Measurements from ENCODE around the gene IGF2R.
A peak's percentile ranks its signal among the peaks of the same experiment; 100 is the strongest.
"Not testable (repeated sequence)": the region's sequence is repeated elsewhere in the genome, so short reads cannot be mapped to it uniquely, and the experiment has no call there.

The IGF2R gene, protein sequence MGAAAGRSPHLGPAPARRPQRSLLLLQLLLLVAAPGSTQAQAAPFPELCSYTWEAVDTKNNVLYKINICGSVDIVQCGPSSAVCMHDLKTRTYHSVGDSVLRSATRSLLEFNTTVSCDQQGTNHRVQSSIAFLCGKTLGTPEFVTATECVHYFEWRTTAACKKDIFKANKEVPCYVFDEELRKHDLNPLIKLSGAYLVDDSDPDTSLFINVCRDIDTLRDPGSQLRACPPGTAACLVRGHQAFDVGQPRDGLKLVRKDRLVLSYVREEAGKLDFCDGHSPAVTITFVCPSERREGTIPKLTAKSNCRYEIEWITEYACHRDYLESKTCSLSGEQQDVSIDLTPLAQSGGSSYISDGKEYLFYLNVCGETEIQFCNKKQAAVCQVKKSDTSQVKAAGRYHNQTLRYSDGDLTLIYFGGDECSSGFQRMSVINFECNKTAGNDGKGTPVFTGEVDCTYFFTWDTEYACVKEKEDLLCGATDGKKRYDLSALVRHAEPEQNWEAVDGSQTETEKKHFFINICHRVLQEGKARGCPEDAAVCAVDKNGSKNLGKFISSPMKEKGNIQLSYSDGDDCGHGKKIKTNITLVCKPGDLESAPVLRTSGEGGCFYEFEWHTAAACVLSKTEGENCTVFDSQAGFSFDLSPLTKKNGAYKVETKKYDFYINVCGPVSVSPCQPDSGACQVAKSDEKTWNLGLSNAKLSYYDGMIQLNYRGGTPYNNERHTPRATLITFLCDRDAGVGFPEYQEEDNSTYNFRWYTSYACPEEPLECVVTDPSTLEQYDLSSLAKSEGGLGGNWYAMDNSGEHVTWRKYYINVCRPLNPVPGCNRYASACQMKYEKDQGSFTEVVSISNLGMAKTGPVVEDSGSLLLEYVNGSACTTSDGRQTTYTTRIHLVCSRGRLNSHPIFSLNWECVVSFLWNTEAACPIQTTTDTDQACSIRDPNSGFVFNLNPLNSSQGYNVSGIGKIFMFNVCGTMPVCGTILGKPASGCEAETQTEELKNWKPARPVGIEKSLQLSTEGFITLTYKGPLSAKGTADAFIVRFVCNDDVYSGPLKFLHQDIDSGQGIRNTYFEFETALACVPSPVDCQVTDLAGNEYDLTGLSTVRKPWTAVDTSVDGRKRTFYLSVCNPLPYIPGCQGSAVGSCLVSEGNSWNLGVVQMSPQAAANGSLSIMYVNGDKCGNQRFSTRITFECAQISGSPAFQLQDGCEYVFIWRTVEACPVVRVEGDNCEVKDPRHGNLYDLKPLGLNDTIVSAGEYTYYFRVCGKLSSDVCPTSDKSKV (N-terminal part only)

DNA sequence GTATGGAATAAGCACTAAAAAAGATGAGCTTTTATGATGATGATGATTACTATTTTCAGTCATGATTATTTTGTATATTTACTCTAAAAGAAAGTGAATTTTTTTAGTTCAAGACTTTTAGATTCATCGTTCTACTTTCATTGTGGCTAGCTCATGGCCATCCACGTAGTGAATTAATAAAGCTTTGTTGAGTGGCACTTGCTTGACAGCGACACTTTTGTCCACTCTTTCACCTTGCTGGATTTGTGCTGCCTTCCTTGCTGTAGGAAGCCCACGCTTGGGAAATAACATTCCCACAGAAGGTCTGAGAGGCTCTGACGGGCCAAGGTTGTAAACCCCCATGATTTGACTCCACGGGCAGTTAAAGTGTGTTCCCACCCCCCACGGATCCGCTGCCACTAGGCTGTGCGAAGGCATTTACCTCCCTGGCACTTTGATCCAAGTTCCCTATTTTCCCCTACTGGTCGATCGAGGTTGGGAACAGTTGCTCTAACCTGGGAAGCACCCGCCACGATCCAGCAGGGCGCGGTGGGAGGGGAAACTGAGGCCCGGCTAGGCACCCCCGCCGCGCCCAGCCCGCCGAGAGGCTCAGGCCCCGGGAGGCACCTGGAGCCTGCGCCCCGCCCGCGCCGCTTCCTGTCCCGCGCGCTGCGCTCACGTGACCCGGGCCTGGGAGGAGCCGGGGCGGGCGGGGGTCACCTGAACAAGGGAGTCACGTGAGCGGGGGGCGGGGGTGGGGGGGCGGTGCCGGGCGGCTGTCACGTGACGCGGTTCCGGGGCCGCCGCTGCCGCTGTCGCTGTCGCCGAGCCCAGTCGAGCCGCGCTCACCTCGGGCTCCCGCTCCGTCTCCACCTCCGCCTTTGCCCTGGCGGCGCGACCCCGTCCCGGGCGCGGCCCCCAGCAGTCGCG, at the start of gene IGF2R:
IGF2R (plus strand) TSS at position 788 of the 909 bp plus-strand sequence. CDS start 165 bp downstream, outside the sequence.
- peak; percentile 93 to 94 for DNase-seq

DNA sequence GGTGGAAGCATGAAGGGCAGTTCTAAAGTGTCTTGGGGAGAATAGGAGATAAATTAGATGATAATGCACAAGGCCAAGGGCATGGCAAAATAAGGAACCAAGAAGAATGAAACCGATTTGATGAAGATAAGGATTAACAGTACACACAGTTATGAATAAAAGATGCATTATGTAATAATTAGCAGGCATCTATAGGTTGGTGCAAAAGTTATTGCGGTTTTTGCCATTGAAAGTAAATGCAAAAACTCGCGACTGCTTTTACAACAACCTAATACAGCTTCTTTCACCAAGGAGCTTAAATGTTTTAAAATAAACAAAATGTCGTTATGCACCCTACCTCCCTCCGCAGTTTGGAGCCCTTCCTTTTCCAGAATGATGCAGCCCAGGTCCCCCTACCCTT, 49.1 kb upstream of the IGF2R start:
- DNase-seq, result no peak

DNA sequence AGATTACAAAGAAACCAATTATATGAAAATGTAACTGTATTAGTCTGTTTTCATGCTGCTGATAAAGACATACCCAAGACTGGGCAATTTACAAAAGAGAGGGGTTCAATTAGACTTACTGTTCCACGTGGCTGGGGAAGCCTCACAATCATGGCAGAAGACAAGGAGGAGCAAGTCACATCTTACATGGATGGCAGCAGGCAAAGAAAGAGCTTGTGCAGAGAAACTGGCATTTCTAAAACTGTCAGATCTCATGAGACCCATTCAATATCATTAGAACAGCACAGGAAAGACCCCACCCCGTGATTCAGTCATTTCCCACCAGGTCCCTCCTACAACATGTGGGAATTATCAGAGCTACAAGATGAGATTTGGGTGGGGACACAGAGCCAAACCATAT, 44.7 kb upstream of the IGF2R start:
- not testable (repeated sequence) for DNase-seq

DNA sequence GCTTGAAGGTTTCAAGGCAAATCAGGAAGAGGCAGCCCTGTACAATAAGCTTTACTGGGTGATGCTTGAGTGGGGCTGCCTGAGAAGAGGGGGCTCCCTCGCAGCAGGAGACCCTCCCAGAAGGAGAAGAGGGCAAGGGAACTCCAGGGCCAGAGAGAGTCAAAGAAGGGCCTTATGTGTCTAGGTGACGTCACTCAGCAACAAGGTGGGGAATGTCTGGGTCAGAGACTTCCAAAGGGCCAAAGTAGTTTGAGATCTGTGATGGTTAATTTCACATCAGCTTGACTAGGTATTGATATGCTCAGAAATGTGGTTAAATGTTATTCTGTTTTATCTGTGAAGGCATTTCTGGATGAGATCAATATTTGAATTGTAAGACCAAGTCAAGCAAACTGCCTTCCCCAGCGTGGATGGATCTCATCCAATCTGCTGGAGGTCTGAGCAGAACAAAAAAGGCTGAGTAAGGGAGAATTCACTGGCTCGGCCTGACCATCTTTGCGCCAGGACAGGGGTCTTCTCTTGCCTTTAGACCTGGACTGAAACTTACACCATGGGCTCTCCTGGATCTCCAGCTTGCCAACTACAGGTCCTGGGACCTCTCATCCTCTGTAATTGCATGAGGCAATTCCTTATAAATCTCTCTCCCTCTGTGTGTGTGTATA, 42.2 kb upstream of the IGF2R start:
- no peak for DNase-seq

DNA sequence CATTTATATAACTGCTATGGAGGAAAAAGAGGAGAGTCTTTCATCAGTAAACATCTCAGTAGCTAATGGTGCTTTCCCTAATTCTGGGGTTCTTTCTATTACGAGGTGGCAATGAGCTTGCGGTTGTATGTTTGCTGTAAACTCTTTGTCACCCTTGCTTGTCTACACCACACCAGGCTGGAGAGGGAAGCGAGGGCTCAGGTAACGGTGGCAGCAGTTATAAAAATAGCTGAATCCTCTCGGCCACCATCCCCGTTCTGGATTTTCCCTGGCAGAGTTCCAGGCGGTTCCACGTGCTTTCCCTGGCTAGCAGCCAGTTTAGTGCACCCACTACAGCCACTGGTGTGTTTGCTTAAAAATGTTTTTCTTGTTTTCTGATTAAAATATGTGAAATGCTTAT, 39.1 kb upstream of the IGF2R start:
- DNase-seq, result peak; percentile 57 to 67

DNA sequence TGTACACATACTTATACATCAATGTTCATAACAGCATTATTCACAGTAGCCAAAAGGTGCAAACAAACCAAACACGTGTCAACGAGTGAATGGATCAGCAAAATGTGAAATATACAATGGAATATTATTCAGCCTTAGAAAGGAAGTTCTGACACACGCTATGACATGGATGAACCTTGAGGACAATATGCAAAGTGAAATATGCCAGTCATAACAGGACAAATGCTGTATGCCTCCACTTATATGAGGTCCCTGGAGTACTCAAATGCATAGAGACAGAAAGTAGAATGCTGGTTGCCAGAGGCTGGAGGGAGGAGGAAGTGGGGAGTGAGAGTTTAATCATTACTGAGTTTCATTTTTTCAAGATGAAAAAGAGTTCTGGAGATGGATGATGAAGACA, 37.8 kb upstream of the IGF2R start:
- peak; percentile 28 to 40 for DNase-seq

DNA sequence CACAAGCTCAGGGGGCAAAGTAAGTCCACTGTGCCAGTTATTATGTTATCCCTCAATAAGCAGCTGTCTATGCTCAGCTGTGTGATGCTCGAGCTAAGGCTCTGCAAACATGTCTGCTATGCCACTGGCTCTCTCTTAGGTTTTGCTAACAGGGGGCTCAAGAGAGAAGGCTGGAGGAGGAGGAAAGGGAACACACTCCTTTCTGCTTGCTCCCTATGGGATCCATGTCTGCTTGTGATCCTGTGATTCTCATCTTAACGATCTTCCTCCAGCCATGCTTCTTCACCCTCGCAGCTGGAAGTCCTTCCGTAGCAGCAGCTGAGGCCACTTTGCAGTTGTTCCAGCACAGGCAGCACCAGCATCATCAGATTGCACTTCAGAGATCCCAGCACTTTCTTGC, 37.0 kb upstream of the IGF2R start:
- DNase-seq, result no peak

DNA sequence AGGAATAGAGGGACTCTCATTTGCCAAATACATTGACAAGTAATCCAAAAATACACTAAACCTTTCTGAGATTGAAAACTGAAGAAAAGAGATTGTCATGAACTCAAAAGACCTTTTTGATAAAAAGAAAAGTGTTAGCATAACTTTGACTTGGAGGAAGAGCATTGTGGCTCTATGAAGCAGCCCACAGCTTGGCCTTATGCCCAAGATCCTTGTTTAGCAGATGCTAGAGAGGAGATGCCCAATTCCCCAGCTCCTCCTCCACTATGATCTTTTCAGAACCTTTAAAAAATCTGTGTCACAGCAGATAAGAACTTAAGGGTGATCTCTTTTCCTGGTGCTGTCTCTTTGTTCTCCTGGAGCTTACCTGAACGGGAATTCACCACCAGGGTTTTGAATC, 35.8 kb upstream of the IGF2R start:
- DNase-seq, result no peak

DNA sequence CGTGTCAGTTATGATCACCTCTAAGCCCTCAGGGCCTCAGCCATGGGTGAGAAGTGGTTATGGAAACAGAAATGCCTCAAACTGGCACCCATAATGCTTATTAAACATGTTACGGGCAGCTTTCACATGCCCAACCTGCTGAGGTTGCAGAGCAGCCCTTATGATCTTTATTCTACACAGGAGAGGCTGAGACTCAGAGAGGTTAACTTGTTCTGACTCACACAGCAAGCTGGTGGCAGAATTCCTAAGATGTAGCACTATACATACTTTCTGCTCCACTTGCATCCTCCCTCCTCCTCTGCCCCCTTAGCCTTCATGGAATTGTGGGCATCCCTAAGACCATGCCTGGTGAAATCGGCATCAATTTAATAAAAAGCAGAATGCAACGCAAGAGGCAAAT, 34.7 kb upstream of the IGF2R start:
- DNase-seq, result no peak

DNA sequence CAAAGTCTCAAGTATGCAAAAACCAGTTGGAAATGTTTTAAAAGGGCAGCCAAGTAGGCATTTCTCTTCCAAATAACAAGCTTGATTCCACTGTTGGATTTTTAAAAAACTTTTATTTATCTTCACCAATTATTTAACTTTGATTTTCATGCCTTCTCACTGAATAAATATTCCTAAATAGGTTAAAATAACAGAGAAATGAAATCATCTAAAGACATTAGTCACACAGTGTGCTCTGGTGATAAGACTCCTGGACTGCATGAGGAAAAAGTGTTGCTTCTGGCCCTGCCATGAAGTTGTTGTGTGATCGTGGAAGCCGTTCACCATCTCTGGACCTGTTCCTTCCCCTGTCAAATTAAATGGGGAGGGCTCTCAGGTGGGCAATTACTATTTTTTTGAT, 33.8 kb upstream of the IGF2R start:
- no peak for DNase-seq

DNA sequence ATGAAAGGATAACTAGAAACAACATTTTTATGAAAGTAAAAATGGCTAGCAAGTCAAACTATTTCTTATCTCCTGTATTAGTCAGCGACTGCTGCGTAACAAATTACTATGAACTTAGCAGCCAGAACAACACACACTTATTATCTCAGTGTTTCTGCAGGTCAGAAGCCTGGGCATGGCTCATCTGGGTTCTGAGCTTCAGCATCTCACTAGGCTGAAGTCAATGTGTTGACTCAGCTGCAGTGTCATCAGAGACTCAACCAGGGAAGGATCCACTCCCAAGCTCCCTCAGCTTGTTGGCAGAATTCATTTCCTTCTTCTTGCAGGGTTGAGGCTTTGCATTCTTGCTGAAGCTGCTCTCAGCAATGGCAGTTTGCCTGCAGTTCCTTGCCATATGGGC, 33.2 kb upstream of the IGF2R start:
- DNase-seq, result no peak

DNA sequence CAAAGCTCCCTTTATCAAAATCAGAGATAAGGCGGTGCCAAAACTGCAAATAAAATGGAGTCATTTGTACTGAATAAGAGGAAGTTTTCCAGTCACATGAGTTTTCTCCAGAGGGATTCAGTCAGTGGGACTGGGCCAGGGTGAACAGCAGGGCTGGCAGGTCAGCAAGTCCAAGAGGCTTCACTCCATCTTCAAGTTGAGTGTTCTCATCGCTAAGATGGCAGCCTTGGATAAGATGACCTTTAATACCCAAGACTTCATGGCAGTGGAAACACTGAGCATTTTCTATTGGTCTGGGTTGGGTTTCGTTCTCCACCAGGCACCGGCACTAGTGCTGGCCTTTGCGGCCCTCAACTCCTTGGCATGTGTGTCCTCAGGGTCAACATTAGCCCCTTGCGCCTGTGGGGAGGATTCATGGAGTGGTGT, 29.3 kb upstream of the IGF2R start:
- no peak for DNase-seq

DNA sequence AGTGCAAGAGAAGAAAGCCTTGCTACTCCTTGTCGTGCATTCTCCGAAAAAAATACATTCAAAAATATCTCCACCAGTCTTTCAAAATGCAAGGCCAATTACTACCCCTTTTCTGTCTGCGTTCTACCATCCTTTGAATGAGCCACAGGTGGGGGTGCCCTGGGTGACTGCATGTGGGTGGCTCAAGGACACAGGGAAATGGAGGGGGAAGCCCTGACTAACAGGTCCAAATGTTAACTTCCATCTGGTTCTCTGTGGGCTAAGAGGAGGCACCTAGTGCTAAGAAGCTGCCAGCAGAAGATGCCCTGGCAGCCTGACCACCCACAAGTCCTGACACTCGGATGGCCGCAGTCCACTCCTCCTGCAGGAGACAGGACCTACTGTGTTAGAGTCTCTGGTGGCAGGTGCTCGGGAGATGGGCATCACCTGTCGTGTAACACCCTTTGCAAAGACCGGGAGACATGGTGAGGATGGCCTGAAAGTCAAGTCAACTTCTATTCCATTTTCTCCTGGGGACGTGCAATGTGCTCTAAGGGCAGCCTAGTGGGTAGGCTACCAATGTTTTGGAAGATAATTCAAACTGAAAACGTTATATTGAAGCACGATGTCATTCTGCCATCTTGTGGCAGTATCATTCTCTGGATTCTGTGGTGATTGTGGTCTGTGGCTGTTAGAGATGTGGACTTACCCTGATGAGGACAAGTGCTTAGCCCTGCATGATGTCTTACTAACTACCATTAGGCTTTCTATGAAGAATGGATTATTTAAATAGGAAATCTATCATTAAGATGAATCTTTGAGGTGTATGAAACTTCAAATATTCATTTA, 27.4 kb upstream of the IGF2R start:
- peak in 1 of 2 experiments; percentile 27 for DNase-seq

DNA sequence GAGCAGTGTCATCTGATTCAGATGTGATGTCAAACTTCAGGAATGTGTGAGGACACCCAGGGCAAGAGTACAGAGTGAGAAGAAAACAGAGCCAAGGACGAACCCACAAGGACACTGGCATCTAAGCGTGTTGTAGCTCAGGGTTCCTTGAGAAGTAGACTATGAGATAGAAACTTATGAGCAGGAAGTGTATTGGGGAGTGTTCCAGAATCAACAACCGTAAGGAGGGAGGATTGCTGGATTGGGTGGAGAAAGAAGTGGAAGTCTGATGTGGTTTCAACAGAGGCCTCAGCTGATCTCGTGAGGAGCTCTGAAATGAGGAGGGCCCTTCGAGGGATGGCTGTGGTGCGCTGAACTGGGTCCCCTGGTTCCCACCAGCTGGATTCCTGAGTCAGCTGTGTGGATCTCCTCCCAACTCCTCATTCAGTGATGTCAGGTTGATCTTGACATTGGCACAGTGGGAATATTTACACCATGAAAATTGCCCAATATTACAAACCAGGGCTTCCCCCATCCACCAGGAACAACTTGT, 25.7 kb upstream of the IGF2R start:
- DNase-seq, result no peak

DNA sequence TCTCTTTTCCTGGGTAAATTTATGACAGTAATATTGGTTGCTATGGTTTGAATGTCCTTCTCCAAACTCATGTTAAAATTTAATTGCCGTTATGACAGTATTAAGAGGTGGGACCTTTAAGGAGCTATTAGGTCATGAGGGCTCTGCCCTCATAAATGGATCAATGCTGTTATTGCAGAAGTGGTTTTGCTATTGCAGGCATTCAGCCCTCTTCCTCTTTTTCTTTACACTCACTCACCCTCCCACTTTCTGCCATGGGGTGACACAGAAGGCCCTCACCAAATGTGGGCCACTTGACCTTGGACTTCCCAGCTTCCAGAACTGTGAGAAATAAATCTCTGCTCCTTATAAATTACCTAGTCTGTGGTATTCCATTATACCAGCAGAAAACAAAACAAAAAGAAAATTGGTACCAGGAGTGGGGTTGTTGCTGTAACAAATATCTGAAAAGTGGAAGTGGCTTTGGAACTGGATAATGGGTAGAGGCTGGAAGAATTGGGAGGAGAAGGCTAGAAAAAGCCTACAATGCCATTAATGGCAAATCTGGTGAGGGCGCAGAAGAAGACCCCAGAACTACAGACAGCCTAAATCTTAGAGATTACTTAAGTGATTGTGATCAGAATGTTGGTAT, 24.8 kb upstream of the IGF2R start:
- DNase-seq, result no peak

DNA sequence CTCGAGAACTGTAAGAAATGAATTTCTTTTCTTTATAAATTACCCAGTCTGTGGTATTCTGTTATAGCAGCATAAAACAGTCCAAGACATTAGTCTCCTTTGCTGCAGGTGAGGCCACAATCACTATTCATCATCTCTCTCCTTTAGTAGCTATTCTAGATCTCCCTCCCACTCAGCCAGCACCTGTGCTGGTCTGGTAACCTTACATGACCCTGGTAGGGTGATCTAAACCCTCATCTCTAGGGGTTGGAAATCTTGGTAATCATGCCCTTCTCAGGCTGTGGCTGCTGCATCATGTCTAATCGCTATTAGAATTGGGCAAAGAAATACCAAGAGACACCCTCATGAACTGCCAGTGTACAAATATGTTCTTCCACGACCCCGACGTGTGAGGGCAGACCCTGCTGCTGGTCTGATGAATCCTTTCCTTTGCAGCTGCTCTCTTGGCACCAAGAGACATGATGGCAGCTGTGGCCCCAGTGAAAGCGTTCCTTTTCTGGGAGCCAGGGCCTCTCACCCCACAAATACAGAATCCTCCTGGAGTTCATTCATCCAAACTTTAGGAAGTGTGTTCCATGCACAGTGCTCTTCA, 23.0 kb upstream of the IGF2R start:
- DNase-seq, result no peak

DNA sequence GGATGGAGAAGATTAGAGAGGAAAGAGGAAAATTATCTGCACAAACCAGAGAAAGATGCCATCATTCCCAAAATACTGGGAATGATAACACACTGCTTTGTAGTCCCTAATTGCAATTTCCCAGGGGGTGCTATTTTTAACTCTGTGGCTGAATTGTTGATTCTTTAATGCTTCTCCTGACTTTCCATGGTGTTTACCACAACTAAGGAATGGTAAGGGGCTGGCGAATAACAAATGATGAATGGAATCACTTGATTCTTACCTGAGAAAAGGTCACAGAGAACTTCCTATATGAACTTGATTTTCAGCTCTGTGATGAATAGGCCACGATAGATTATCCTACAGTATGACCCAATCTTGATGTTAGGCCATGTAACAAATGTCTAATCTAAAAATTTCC, 22.0 kb upstream of the IGF2R start:
- no peak for DNase-seq

DNA sequence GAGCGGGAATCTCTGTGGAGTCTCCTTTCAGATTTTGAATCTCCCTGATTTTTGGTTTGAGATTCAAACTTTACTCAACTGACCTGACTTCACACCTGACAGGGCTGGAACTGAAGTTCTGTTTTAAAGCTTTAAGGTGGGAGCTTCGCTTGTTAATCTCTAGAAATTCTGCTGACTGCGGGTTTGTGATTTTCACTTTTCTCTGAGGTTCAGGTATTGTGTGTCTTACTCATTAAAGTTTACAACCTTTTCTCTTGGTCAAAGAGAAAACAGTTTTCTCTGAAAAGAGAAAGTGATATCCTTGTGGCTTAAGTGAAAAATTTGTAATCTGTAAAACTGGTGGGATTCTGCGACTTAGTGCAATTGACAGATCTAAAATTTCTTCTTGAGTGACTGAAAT, 20.7 kb upstream of the IGF2R start:
- no peak for DNase-seq

DNA sequence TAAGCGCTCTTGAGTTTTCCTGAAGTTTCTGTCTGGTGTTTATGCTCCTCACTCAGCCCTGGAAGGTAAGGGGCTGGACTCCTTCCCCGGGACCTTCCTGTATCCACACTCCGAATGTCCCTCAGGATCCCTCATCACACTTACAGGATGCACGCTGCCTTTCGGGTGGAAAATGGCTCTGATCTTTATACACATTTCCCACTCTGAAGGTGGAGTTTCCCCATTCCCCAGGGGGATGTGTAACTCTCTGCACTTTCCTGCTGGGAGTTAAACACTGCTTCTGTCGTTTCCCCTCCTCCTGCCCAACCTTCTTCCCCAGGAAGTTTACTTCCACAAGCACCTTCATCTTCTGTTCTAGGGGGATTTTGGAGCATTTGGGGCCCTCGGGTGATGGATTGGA, 17.1 kb upstream of the IGF2R start:
- DNase-seq, result no peak

All from activated CD4-positive, alpha-beta T cell treated with anti-CD3 and anti-CD28 coated beads, Interleukin-2, amount 50 U/mL, for 48 hours (primary cell).